NCI-H69 (cell line): ENCODE data around the gene ARSA.
"Not testable (repeated sequence)": the region's sequence is repeated elsewhere in the genome, so short reads cannot be mapped to it uniquely, and the experiment has no call there.

Experiments
- DNase-seq: peaks from one replicate; lab custom pipeline; 2025; lab: John Stamatoyannopoulos, UW

The ARSA gene

GRCh38 chr22:50654664-50655063 lies 26.7 kb upstream of the ARSA start:
- DNase-seq: not testable (repeated sequence)

GRCh38 chr22:50653256-50653655 lies 25.3 kb upstream of the ARSA start:
- DNase-seq: no peak

GRCh38 chr22:50643821-50644101 lies 15.8 kb upstream of the ARSA start:
- DNase-seq: not testable (repeated sequence)

- DNase-seq: not testable (repeated sequence)
Measured at GRCh38 chr22:50643021-50643820, 15.3 kb upstream of the ARSA start.

- no peak for DNase-seq
Measured at GRCh38 chr22:50641696-50642607, 14.0 kb upstream of the ARSA start.

- DNase-seq: no peak
Measured at GRCh38 chr22:50640857-50641647, 13.1 kb upstream of the ARSA start.

GRCh38 chr22:50640296-50640695 lies 12.3 kb upstream of the ARSA start:
- not testable (repeated sequence) for DNase-seq

GRCh38 chr22:50635591-50635990 lies 7.6 kb upstream of the ARSA start:
- no peak for DNase-seq

- DNase-seq: no peak
Measured at GRCh38 chr22:50633771-50634170, 5.8 kb upstream of the ARSA start.

- DNase-seq: no peak
Measured at GRCh38 chr22:50633086-50633485, 5.1 kb upstream of the ARSA start.

- no peak for DNase-seq
Measured at GRCh38 chr22:50630376-50630775, 2.4 kb upstream of the ARSA start.

- DNase-seq: no peak
Measured at GRCh38 chr22:50628543-50629134, 687 bp upstream of the ARSA start.

- peak; percentile 34 for DNase-seq
Measured at GRCh38 chr22:50626850-50627641, 906 bp downstream of the ARSA start.

- no peak for DNase-seq
Measured at GRCh38 chr22:50626314-50626849, 1.6 kb downstream of the ARSA start.

- DNase-seq: no peak
Measured at GRCh38 chr22:50625568-50626313, 2.2 kb downstream of the ARSA start.

GRCh38 chr22:50625131-50625567 lies 2.8 kb downstream of the ARSA start:
- DNase-seq: peak; percentile 24

GRCh38 chr22:50624347-50625130 lies 3.4 kb downstream of the ARSA start:
- peak; percentile 48 for DNase-seq

GRCh38 chr22:50622723-50623327 lies 5.1 kb downstream of the ARSA start:
- DNase-seq: peak; percentile 93
